Measurements from ENCODE around the gene TMBIM1. TPM values are rescaled to one million over a fixed set of nuclear protein-coding genes. Genes with fewer than 3 reads are reported as not detected.

TMBIM1 gene
- total RNA-seq, 1 experiment from 2014 or later: 168 TPM

- Mint-ChIP-seq H3K36me3 (ENCODE audit: insufficient read depth, unreplicated experiment) (peaks cover 11% of the 10 kb centered on the region), H3K9me3 (ENCODE audit: unreplicated experiment) (no peaks in the 10 kb centered on the region), H3K4me1 (ENCODE audit: low read depth, unreplicated experiment) (peaks cover 34% of the 10 kb centered on the region), H3K4me3 (ENCODE audit: unreplicated experiment) (no peak overlapping the region), H3K27me3 (ENCODE audit: insufficient read depth, unreplicated experiment) (no peaks in the 10 kb centered on the region), H3K27ac (ENCODE audit: unreplicated experiment) (peak overlapping the region; percentile 39)
- intact Hi-C loops (cut with micrococcal nuclease; ENCODE audit: unreplicated experiment): no loop called here
- CTCF ChIA-PET: interaction anchor here (0.5 kb wide), 1 partner anchor 35 kb away, joined by 3 read pairs; no protein-coding TSS in a partner anchor
- no peak for TF ChIP-seq CTCF (IDR thresholded peaks at IDR 0.05; ENCODE audit: insufficient read depth in 1 of 2, low read depth in 1 of 2, low read length in 1 of 2, severe bottlenecking in 1 of 2, unreplicated experiment in 1 of 2)
- no peaks in the 10 kb centered on the region for H3K27me3 ChIP-seq (replicated peaks; ENCODE audit: control insufficient read depth, insufficient read depth, low read length)
- peaks cover 33% of the 10 kb centered on the region for H3K4me1 ChIP-seq
- no peak overlapping the region for H3K4me3 ChIP-seq (ENCODE audit: low read depth, low read length)
- POLR2A ChIA-PET: interaction anchor here (0.5 kb wide), 1 partner anchor 16 kb away, joined by 4 read pairs; no protein-coding TSS in a partner anchor
- no peaks in the 10 kb centered on the region for H3K9me3 ChIP-seq
- H3K36me3 ChIP-seq (ENCODE audit: control insufficient read depth, insufficient read depth, low read length): no peaks in the 10 kb centered on the region
- no TSS peak for BruUV-seq (replicated peaks)
- no peak for DNase-seq
Observed at GRCh38 chr2:218307415-218308090, 15.2 kb upstream of the TMBIM1 start.

- Histone ChIP-seq H3K9me3 (no peaks in the 10 kb centered on the region), H3K36me3 (ENCODE audit: control insufficient read depth, insufficient read depth, low read length) (no peaks in the 10 kb centered on the region), H3K4me3 (ENCODE audit: low read depth, low read length) (no peak overlapping the region), H3K4me1 (peaks cover 26% of the 10 kb centered on the region), H3K27me3 (replicated peaks; ENCODE audit: control insufficient read depth, insufficient read depth, low read length) (no peaks in the 10 kb centered on the region)
- Mint-ChIP-seq H3K36me3 (ENCODE audit: insufficient read depth, unreplicated experiment) (peaks cover 3% of the 10 kb centered on the region), H3K27ac (ENCODE audit: unreplicated experiment) (no peak overlapping the region), H3K27me3 (ENCODE audit: insufficient read depth, unreplicated experiment) (no peaks in the 10 kb centered on the region), H3K4me1 (ENCODE audit: low read depth, unreplicated experiment) (peaks cover 37% of the 10 kb centered on the region), H3K4me3 (ENCODE audit: unreplicated experiment) (no peak overlapping the region), H3K9me3 (ENCODE audit: unreplicated experiment) (no peaks in the 10 kb centered on the region)
- intact Hi-C loops (cut with micrococcal nuclease; ENCODE audit: unreplicated experiment): no loop called here
- BruUV-seq (replicated peaks): no TSS peak
- ChIA-PET POLR2A (no interaction called here), CTCF (interaction anchor here (1.1 kb wide), 1 partner anchor 50 kb away, joined by 4 read pairs; the partner anchor contains the start of gene CATIP)
- no peak for DNase-seq
- TF ChIP-seq CTCF (IDR thresholded peaks at IDR 0.05; ENCODE audit: insufficient read depth in 1 of 2, low read depth in 1 of 2, low read length in 1 of 2, severe bottlenecking in 1 of 2, unreplicated experiment in 1 of 2): no peak
Observed at GRCh38 chr2:218306184-218306920, 14.0 kb upstream of the TMBIM1 start.

GRCh38 chr2:218305383-218305782 lies 13.1 kb upstream of the TMBIM1 start:
- intact Hi-C loops (cut with micrococcal nuclease; ENCODE audit: unreplicated experiment): no loop called here
- no peaks in the 10 kb centered on the region for H3K27me3 Mint-ChIP-seq (ENCODE audit: insufficient read depth, unreplicated experiment)
- Histone ChIP-seq H3K4me1 (peaks cover 22% of the 10 kb centered on the region), H3K4me3 (ENCODE audit: low read depth, low read length) (no peak overlapping the region), H3K9me3 (no peaks in the 10 kb centered on the region), H3K27me3 (replicated peaks; ENCODE audit: control insufficient read depth, insufficient read depth, low read length) (no peaks in the 10 kb centered on the region), H3K36me3 (ENCODE audit: control insufficient read depth, insufficient read depth, low read length) (no peaks in the 10 kb centered on the region)
- H3K36me3 Mint-ChIP-seq (ENCODE audit: insufficient read depth, unreplicated experiment): peaks cover 4% of the 10 kb centered on the region
- H3K9me3 Mint-ChIP-seq (ENCODE audit: unreplicated experiment): no peaks in the 10 kb centered on the region
- TF ChIP-seq CTCF (IDR thresholded peaks at IDR 0.05; ENCODE audit: insufficient read depth in 1 of 2, low read depth in 1 of 2, low read length in 1 of 2, severe bottlenecking in 1 of 2, unreplicated experiment in 1 of 2): no peak
- peaks cover 39% of the 10 kb centered on the region for H3K4me1 Mint-ChIP-seq (ENCODE audit: low read depth, unreplicated experiment)
- no peak overlapping the region for H3K27ac Mint-ChIP-seq (ENCODE audit: unreplicated experiment)
- no peak overlapping the region for H3K4me3 Mint-ChIP-seq (ENCODE audit: unreplicated experiment)
- POLR2A ChIA-PET: no interaction called here
- BruUV-seq (replicated peaks): no TSS peak
- DNase-seq: no peak
- CTCF ChIA-PET: no interaction called here

All from Caco-2 (cell line).